CD14-positive monocyte (primary cell): ENCODE measurements around the gene DEGS2. TPM values are rescaled to one million over a fixed set of nuclear protein-coding genes. Genes with fewer than 3 reads are reported as not detected.

Experiments
- DNase-seq, 3 donors: peaks; one replicate each; pipeline ENCODE4 v3.0.0-alpha.2; 2011 to 2022
- H2AFZ ChIP-seq: 2 replicates; pipeline ENCODE4 v1.6.0; 2012; ENCODE audit warnings: mild to moderate bottlenecking, low read depth, low read length, inconsistent platforms; ENCODE audit not compliant: insufficient read depth, poor library complexity, severe bottlenecking
- H3K27ac ChIP-seq, 2 donors: 1 replicate in 1 of 2; 2 replicates in 1 of 2; pipeline ENCODE4 v1.5.1; 2012 to 2013; ENCODE audit warnings: low read length in 2 of 2, control low read depth in 1 of 2, inconsistent platforms in 1 of 2, low read depth in 1 of 2, mild to moderate bottlenecking in 1 of 2
- H3K27me3 ChIP-seq, 2 donors: one replicate each; pipeline versions ENCODE4 v1.6.0 to v1.6.1; 2011 to 2013; ENCODE audit warnings: low read length in 2 of 2; ENCODE audit not compliant: control insufficient read depth in 2 of 2, insufficient read depth in 2 of 2
- H3K36me3 ChIP-seq, 2 donors: replicated peaks in 1 of 2; 1 replicate in 1 of 2; 2 replicates in 1 of 2; pipeline versions ENCODE4 v1.5.1 to v1.6.1; 2012 to 2013; ENCODE audit warnings: low read length in 2 of 2, control low read depth in 1 of 2, inconsistent platforms in 1 of 2, mild to moderate bottlenecking in 1 of 2; ENCODE audit not compliant: insufficient read depth in 2 of 2, control insufficient read depth in 1 of 2
- H3K4me1 ChIP-seq, 2 donors: 1 replicate in 1 of 2; 2 replicates in 1 of 2; pipeline versions ENCODE4 v1.5.1 to v1.6.1; 2012 to 2013; ENCODE audit warnings: low read length in 2 of 2, control low read depth in 1 of 2, inconsistent platforms in 1 of 2, mild to moderate bottlenecking in 1 of 2, moderate library complexity in 1 of 2; ENCODE audit not compliant: insufficient read depth in 2 of 2, control insufficient read depth in 1 of 2
- H3K4me2 ChIP-seq: replicated peaks from 2 replicates; pipeline ENCODE3; 2012; ENCODE audit warnings: low read length, moderate library complexity, mild to moderate bottlenecking; ENCODE audit not compliant: poor library complexity, severe bottlenecking; ENCODE audit errors: extremely low read depth
- H3K4me3 ChIP-seq, 3 experiments: fragments of 200-600 bp in 1 of 3; sonication (generic) in 1 of 3; replicated peaks in 1 of 3; 1 replicate in 2 of 3; 2 replicates in 1 of 3; pipeline ENCODE4 v1.5.1; 2011 to 2013; ENCODE audit warnings: low read length in 3 of 3, mild to moderate bottlenecking in 3 of 3, control low read depth in 2 of 3, low read depth in 2 of 3, inconsistent platforms in 1 of 3, moderate library complexity in 1 of 3
- H3K79me2 ChIP-seq: 2 replicates; pipeline ENCODE4 v1.6.0; 2012; ENCODE audit warnings: mild to moderate bottlenecking, control low read depth, inconsistent platforms, low read length, moderate library complexity; ENCODE audit not compliant: insufficient read depth
- H3K9ac ChIP-seq: 2 replicates; pipeline ENCODE4 v1.6.0; 2017; ENCODE audit warnings: low read length, mild to moderate bottlenecking; ENCODE audit not compliant: insufficient read depth, poor library complexity, severe bottlenecking
- H3K9me3 ChIP-seq, 2 donors: replicated peaks in 1 of 2; 1 replicate in 1 of 2; 2 replicates in 1 of 2; pipeline versions ENCODE4 v1.5.1 to v1.6.1; 2012 to 2013; ENCODE audit warnings: low read length in 2 of 2, control low read depth in 1 of 2; ENCODE audit not compliant: control insufficient read depth in 1 of 2, insufficient read depth in 1 of 2
- H4K20me1 ChIP-seq: 2 replicates; pipeline ENCODE4 v1.6.0; 2012; ENCODE audit warnings: mild to moderate bottlenecking, low read length, control low read depth, moderate library complexity; ENCODE audit not compliant: insufficient read depth
- H3K27ac Mint-ChIP-seq, 7 donors: one replicate each; pipeline ENCODE4 v1.8.0; 2020; ENCODE audit warnings: mild to moderate bottlenecking in 7 of 7, mixed read lengths in 7 of 7, moderate library complexity in 6 of 7, inconsistent platforms in 2 of 7
- H3K27me3 Mint-ChIP-seq, 3 donors: one replicate each; pipeline ENCODE4 v1.8.0; 2021 to 2022; ENCODE audit warnings: low read depth in 3 of 3, mild to moderate bottlenecking in 3 of 3, mixed read lengths in 3 of 3, moderate library complexity in 3 of 3, inconsistent platforms in 1 of 3
- H3K36me3 Mint-ChIP-seq, 2 donors: one replicate each; pipeline ENCODE4 v1.8.0; 2020; ENCODE audit warnings: mixed read lengths in 2 of 2, inconsistent platforms in 1 of 2, mild to moderate bottlenecking in 1 of 2
- H3K4me1 Mint-ChIP-seq: one replicate; pipeline ENCODE4 v1.8.0; 2020; ENCODE audit warnings: mild to moderate bottlenecking, mixed read lengths
- H3K4me3 Mint-ChIP-seq, 2 donors: one replicate each; pipeline ENCODE4 v1.8.0; 2020; ENCODE audit warnings: mild to moderate bottlenecking in 2 of 2, mixed read lengths in 2 of 2, moderate library complexity in 1 of 2
- H3K9me3 Mint-ChIP-seq, 7 donors: one replicate each; pipeline ENCODE4 v1.8.0; 2020 to 2022; ENCODE audit warnings: mixed read lengths in 7 of 7, mild to moderate bottlenecking in 6 of 7, moderate library complexity in 6 of 7, inconsistent platforms in 2 of 7
- CTCF ChIP-seq: fragments of 200-600 bp; IDR thresholded peaks from one replicate; pipeline ENCODE4 v1.8.0; 2022; ENCODE audit warnings: antibody characterized with exemption, mild to moderate bottlenecking
- WGBS: methylation state at CpG from one replicate; pipeline ENCODE4 v1.1.5; 2013; ENCODE audit warnings: missing lambda C conversion rate; ENCODE audit not compliant: insufficient coverage; 5-methylcytosine and 5-hydroxymethylcytosine counted together
- intact Hi-C, 2 donors: fragments of 100-400 bp; cut with micrococcal nuclease; formaldehyde crosslinking; loops; one replicate each; pipeline versions ENCODE4 v1.15.0 to v1.15.1; 2023
- polyA plus RNA-seq, 3 donors: library from polyadenylated mRNA; depleted of rRNA in 1 of 3; unstranded in 2 of 3; stranded (reverse) in 1 of 3; fragments of 300-500 nt in 2 of 3; fragments of >200 nt in 1 of 3; fragmentation: Illumina TruSeq in 2 of 3; gene quantifications; 1 replicate in 2 of 3; 2 replicates in 1 of 3; pipeline ENCODE4 v1.2.3, GENCODE V29; 2012 to 2021

DEGS2 gene
- polyA plus RNA-seq, 3 donors, result 0.07 to 0.36 TPM; not detected in 1

DNA sequence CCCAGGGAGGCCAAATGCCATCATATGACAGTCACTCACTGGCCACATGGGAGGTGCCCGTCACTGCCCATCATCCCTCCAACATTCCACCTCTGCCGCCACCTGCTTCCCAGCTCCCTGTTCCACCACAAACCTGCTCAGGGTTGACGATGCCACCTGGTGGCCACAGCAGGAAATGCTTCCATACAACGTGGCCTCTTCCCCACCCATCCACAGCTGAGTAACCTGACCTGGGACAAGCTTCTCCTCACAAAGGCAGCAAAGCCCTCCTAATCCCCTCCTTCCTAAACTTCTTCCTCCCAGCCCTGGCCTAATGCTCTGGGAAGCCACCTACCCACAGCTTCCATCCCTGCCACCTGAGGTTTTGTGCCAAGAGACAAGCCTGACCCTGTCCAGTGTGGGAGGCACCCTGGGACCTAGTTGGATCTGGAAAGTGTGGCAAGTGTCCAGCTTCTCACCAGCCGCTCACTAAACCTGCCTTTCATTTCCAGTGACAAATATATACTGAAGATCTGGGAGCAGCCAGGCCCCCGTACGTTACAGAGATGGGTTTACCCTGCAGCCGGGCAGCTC lies 4.3 kb downstream of the DEGS2 start:
- Histone ChIP-seq H3K36me3 (no peaks in the 10 kb centered on the region), H2AFZ (no peak overlapping the region), H3K4me3 (no peak overlapping the region), H3K9ac (no peak overlapping the region), H4K20me1 (no peaks in the 10 kb centered on the region), H3K4me1 (peaks cover 5 to 11% of the 10 kb centered on the region in 2 donors), H3K9me3 (peaks cover 14 to 20% of the 10 kb centered on the region in 2 donors), H3K79me2 (no peaks in the 10 kb centered on the region), H3K27me3 (peaks cover 12 to 28% of the 10 kb centered on the region in 2 donors), H3K27ac (no peak overlapping the region), H3K4me2 (no peak overlapping the region)
- H3K27ac Mint-ChIP-seq, result no peak overlapping the region
- peaks cover 0 to 3% of the 10 kb centered on the region in 2 donors for H3K36me3 Mint-ChIP-seq
- intact Hi-C loops, result no loop called here
- peak; percentile 54 for TF ChIP-seq CTCF
- peaks cover 29 to 40% (median 30%) of the 10 kb centered on the region in 3 donors for H3K27me3 Mint-ChIP-seq
- H3K9me3 Mint-ChIP-seq, result peaks cover 9 to 26% (median 20%) of the 10 kb centered on the region in 7 donors
- WGBS, result 77% methylated on average over 7 of the region's 8 CpGs
- H3K4me1 Mint-ChIP-seq, result peaks cover 5% of the 10 kb centered on the region
- no peak overlapping the region for H3K4me3 Mint-ChIP-seq
- peak in 1 of 3 donors; percentile 3 for DNase-seq

DNA sequence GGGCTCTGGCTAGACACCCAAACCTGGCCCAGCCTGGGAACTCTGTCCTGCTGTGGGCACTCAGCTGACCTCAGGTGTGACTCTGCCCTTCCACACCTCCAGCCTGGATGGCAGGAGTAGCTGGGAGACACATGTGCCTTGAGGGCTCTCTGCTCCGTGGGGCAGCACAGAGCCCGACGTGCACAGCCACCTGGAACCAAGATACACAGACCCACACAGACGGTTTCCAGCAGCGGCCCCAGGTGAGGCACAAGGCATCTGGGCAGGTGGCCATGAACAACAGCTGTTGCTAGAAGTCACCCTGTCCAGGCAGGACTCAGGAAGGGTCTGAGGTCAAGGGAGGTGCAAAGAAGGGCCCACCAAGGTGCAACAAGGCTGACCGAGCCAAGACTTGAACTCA lies 5.9 kb downstream of the DEGS2 start:
- Histone ChIP-seq H3K9ac (no peak overlapping the region), H3K4me3 (no peak overlapping the region), H3K4me1 (no peaks in the 10 kb centered on the region), H3K27me3 (peaks cover under 1 to 16% of the 10 kb centered on the region in 2 donors), H4K20me1 (no peaks in the 10 kb centered on the region), H3K9me3 (peaks cover 11 to 18% of the 10 kb centered on the region in 2 donors), H3K27ac (no peak overlapping the region), H2AFZ (no peak overlapping the region), H3K36me3 (no peaks in the 10 kb centered on the region), H3K4me2 (no peak overlapping the region), H3K79me2 (no peaks in the 10 kb centered on the region)
- intact Hi-C loops, result no loop called here
- TF ChIP-seq CTCF, result no peak
- peaks cover 0 to 3% of the 10 kb centered on the region in 2 donors for H3K36me3 Mint-ChIP-seq
- H3K4me1 Mint-ChIP-seq, result no peaks in the 10 kb centered on the region
- H3K27me3 Mint-ChIP-seq, result peaks cover 21 to 24% (median 23%) of the 10 kb centered on the region in 3 donors
- no peak for DNase-seq
- H3K27ac Mint-ChIP-seq, result no peak overlapping the region
- 100% methylated on average over 6 of the region's 6 CpGs for WGBS
- H3K9me3 Mint-ChIP-seq, result peaks cover 12 to 22% (median 19%) of the 10 kb centered on the region in 7 donors
- H3K4me3 Mint-ChIP-seq, result no peak overlapping the region
